GM18907 (cell line): ENCODE results near the gene EPB41L5.

Experiments
- ATAC-seq: cut with Tn5 transposase; IDR thresholded peaks from one replicate; pipeline ENCODE4 v1.9.1; 2021; ENCODE audit warnings: mild to moderate bottlenecking, moderate library complexity; ENCODE audit not compliant: unreplicated experiment

Gene EPB41L5

DNA sequence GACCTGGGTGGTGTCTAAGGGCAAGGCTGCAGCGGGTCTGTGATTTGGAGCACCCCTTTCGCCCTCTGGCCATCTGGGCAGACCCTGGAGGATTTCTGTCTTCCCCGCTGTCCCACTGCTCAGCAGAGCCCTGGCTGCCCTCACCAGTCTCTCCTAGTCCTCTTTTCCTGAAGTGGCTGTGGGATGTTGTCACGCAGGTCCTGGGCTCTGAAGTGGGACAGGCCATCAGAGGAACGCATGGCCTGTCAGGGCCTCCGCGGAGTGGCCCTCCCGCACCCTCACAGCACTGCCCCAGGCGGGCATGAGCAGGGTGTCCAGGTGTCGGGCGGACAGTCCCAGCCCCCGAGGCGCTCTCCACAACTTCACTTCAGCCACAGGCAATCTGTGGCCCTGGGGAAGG is 211.4 kb downstream of the EPB41L5 start:
- ATAC-seq: no peak

DNA sequence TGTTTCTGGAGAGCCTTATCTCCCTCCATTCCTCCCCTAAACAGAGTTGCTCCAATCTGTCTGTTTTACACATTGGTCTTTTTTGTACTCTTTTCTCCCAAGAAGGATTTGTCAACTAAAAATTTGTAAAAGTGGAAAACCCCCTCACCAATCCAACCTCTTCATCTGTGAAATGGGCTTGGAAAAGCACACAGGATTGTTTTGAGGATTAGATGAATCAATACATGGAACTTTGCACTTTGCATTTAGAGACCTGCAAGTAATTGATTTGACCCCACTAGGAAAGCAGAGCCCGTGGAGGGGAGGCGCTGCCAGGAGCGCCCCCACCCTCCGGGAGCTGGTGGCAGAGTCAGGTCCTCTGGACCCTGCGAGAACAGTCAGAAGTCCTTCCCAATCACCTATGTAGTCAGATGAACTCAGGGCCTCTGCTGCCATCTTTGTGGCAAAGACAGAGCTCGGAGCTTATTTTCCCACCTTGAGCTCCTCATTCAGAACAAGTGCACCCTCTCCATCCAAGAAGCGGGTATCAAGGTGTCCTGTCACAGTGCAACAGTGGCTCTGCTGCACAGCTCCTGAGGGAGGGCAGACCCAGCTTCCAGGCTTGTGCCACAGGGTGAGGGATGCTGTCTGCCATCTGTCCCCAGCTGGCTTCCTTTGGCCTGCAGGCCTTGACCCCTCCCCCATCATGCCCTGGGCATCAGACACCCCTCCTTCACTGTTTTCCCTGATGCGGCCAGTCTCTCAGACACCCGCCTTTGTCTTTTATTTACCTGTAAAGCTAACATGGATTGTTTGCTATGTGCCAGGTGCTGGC is 212.1 kb downstream of the EPB41L5 start:
- no peak for ATAC-seq

DNA sequence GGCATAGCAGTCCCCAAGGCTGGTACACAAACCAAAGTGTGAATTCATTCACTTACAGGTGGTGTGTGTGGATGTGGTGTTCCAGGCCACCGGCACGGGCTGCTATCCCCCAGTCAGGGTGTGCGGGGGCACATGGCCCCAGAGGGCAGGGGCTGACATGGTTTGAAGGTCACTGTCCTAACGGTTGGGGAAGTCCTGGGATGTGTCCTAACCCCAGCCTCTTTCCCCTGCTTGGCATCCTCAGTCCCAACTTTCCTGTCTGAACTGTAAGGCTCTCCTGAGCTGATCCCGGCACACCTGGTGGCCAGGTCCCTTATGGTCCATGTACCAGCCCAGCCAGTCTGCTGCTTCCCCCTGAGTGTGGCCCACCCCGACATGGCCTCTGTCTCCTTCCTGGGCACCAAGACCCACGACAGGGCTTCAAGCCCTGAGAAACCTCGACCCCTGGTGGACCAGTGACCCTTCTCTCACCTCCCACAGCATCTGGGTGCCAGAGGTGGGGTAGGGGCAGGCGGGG is 212.7 kb downstream of the EPB41L5 start:
- ATAC-seq: no peak

DNA sequence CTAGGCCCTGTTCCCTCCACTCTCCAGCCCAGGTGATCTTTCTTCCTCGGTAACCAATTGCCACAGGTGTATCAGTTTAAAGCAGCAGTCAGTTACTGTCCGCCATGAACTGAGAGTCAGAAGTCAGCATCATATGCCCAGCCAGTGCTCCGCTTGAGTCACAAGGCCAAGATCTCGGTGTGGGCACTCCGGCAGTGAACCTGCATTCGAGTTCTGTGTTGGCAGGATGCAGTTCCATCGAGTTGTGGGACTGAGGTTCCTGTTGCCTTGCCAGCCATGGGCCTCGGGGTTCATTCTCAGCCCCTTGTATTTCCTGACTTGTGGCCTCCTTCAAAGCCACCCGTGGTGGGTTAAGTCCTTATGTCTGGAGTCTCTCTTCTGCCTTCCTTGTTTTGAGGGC is 213.4 kb downstream of the EPB41L5 start:
- no peak for ATAC-seq

DNA sequence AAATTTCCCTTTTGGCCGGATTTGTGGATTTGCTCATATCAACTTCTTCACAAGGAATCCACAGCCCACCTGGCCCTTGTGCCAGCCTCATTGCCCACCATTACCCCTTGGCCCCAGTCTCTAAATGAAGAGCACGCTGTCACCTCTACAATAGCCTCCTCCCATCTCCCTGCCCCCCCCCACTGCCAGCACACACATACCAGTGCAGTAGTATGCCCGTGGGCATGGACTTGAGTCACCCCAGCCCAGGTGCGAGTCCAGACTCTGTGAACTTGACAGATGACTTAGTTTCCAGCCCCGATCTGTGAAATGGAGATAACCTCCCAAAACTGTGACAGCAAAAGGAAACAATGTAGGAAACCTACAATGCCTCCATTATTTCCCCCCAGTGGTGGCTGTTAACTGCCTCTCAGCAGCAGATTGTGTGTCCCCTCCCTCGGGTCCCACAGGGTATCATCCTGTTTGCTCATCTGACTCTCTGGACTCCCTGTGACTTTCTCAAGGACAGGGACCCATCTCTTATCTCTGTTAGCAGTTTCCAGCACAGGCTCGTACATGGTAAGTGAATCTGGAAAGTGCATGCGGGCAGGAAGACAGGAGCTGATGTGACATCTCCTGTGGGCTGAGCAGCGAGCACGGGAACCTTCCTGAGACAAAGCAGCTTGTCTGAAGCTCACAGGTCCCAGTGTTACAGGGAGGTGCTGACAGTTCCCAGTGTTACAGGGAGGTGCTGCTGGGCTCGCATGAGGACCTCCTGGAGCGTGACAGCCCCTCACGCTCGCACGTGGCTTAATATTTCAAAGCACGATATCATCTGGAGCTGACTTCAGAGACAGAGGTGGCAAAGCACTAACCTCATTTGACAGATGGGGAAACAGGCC is 214.5 kb downstream of the EPB41L5 start:
- ATAC-seq: no peak

DNA sequence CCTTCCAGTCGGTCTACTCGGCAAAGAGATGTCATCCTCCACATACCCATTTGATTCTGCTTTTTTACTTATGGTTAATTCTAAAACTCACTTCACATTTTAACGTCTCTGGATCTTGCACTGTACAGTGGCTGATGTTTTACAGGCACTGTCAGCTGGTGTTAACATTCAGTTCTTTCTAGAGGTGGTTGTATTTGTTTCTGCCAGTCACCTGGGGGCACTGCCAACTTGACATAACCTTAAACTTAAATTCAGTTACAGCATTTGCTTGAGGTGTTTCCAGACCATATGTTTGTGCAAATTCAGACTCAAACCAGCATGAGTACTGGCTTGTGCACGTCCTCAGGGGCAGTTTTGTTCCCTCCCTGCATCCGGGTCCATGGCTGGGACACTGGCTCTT is 215.6 kb downstream of the EPB41L5 start:
- no peak for ATAC-seq
